ENCODE data around the gene DCXR. TPM values are rescaled to one million over a fixed set of nuclear protein-coding genes. Genes with fewer than 3 reads are reported as not detected.

The DCXR gene
- total and polyA plus RNA-seq, 2 of the 13 experiments (the other 11 are each of a cell fraction or from before 2014, with no cell fraction given) = 287 to 311 TPM

DNA sequence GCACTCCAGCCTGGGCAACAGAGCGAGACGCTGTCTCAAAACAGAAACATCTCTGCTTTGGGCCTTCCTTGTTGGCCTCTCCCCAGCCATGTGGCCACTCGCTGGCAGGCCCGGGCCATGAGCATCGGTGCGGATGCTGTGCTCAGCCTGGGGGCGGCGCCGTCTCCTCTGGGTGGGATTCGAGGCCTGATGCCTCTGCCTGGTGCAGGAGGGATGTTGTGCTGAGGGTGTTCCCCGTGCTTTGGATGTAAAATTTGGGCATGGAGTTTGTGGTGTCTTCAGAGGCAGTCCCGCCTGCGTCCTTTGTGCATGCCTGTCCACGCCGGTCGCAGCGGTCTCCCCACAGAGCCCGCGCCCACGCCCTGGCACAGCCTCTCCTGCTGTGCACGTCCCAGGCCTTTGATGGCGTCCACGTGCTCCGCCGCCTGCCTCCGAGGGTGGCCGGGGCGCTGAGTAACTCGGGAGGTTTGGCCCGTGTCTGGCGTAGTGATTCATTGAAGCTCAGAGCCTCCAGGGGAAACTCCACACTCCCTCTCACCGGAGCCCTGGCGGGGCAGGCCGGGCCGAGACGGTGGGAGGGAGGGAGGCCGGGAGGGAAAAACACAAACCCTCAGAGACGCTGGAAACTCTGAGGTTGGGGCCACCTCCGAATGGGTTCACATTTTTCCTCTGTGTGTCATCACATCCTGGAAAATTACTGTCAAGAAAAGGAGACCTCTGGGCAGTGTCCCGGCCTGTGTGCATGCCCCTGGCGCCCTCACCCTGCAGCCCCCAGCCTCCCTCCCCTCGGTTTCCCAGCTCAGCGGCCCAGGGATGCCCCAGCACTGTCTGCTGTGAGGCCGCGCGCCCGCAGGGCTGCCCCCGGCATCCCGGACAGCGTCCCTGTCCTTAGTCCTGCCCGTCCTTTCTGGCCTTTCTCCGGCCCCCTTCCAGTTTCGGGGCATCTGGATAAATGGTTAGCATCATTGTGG, 33.8 kb downstream of the DCXR start (continued):
- TF ChIP-seq, protein P1, sequence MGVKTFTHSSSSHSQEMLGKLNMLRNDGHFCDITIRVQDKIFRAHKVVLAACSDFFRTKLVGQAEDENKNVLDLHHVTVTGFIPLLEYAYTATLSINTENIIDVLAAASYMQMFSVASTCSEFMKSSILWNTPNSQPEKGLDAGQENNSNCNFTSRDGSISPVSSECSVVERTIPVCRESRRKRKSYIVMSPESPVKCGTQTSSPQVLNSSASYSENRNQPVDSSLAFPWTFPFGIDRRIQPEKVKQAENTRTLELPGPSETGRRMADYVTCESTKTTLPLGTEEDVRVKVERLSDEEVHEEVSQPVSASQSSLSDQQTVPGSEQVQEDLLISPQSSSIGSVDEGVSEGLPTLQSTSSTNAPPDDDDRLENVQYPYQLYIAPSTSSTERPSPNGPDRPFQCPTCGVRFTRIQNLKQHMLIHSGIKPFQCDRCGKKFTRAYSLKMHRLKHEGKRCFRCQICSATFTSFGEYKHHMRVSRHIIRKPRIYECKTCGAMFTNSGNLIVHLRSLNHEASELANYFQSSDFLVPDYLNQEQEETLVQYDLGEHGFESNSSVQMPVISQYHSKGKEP (CRISPR knock-in tag; IDR thresholded peaks at IDR 0.05) = no peak
- TF ChIP-seq ZNF232 (CRISPR knock-in tag; IDR thresholded peaks at IDR 0.05; ENCODE audit: borderline replicate concordance) (no peak), ZNF546 (CRISPR knock-in tag; conservative IDR thresholded peaks at IDR 0.05) (0 out of 2 replicates have a peak, but pooled peaks have one; percentile 73), ZMYM4 (CRISPR knock-in tag; IDR thresholded peaks at IDR 0.05) (no peak), ZNF780A (CRISPR knock-in tag; IDR thresholded peaks at IDR 0.05) (no peak), HMG20A (CRISPR knock-in tag; IDR thresholded peaks at IDR 0.05; ENCODE audit: borderline replicate concordance) (peak; percentile 41; the same call in 1 of the 2 replicates), ZIK1 (CRISPR knock-in tag; IDR thresholded peaks at IDR 0.05; ENCODE audit: borderline replicate concordance, low read depth) (peak; percentile 67), ZNF563 (CRISPR knock-in tag; IDR thresholded peaks at IDR 0.05) (no peak), NCOA5 (CRISPR knock-in tag; IDR thresholded peaks at IDR 0.05) (no peak), ETV5 (CRISPR knock-in tag; IDR thresholded peaks at IDR 0.05; ENCODE audit: borderline replicate concordance) (peak; percentile 70; the same call in 1 of the 2 replicates), RNF2 (conservative IDR thresholded peaks at IDR 0.05; ENCODE audit: low read depth) (peak; percentile 78; the same call in 1 of the 2 replicates), SMC3 (IDR thresholded peaks at IDR 0.05; ENCODE audit: low read length) (no peak; the same call in 1 of the 2 replicates), DMAP1 (CRISPR knock-in tag; IDR thresholded peaks at IDR 0.05) (peak; percentile 56; the same call in 1 of the 2 replicates), ZNF326 (CRISPR knock-in tag; IDR thresholded peaks at IDR 0.05; ENCODE audit: borderline replicate concordance) (peak; percentile 54), ZNF878 (CRISPR knock-in tag; IDR thresholded peaks at IDR 0.05) (peak; percentile 84), ZNF775 (CRISPR knock-in tag; IDR thresholded peaks at IDR 0.05; ENCODE audit: borderline replicate concordance) (no peak), ATF7-NPFF (CRISPR knock-in tag; IDR thresholded peaks at IDR 0.05; ENCODE audit: low read depth) (peak; percentile 63; the same call in 1 of the 2 replicates)
- TF ChIP-seq, protein P2, sequence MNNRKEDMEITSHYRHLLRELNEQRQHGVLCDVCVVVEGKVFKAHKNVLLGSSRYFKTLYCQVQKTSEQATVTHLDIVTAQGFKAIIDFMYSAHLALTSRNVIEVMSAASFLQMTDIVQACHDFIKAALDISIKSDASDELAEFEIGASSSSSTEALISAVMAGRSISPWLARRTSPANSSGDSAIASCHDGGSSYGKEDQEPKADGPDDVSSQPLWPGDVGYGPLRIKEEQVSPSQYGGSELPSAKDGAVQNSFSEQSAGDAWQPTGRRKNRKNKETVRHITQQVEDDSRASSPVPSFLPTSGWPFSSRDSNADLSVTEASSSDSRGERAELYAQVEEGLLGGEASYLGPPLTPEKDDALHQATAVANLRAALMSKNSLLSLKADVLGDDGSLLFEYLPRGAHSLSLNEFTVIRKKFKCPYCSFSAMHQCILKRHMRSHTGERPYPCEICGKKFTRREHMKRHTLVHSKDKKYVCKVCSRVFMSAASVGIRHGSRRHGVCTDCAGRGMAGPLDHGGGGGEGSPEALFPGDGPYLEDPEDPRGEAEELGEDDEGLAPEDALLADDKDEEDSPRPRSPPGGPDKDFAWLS (CRISPR knock-in tag; IDR thresholded peaks at IDR 0.05; ENCODE audit: borderline replicate concordance) = no peak; the same call in none of the 2 replicates
- TF ChIP-seq, protein P3, sequence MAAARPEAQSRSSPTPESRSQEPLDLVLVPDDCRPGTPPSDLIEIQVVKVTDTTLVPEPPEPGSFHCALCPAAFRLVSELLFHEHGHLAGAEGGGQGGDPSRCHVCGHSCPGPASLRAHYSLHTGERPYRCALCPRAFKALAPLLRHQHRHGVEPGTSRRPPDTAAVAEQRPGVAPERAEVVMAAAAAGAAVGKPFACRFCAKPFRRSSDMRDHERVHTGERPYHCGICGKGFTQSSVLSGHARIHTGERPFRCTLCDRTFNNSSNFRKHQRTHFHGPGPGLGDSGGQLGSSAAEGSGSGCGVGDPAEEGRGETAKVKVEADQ (CRISPR knock-in tag; IDR thresholded peaks at IDR 0.05; ENCODE audit: borderline replicate concordance) = peak; percentile 71
- TF ChIP-seq, protein P4, sequence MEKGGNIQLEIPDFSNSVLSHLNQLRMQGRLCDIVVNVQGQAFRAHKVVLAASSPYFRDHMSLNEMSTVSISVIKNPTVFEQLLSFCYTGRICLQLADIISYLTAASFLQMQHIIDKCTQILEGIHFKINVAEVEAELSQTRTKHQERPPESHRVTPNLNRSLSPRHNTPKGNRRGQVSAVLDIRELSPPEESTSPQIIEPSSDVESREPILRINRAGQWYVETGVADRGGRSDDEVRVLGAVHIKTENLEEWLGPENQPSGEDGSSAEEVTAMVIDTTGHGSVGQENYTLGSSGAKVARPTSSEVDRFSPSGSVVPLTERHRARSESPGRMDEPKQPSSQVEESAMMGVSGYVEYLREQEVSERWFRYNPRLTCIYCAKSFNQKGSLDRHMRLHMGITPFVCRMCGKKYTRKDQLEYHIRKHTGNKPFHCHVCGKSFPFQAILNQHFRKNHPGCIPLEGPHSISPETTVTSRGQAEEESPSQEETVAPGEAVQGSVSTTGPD (CRISPR knock-in tag; IDR thresholded peaks at IDR 0.05) = no peak
- TF ChIP-seq, protein P5, sequence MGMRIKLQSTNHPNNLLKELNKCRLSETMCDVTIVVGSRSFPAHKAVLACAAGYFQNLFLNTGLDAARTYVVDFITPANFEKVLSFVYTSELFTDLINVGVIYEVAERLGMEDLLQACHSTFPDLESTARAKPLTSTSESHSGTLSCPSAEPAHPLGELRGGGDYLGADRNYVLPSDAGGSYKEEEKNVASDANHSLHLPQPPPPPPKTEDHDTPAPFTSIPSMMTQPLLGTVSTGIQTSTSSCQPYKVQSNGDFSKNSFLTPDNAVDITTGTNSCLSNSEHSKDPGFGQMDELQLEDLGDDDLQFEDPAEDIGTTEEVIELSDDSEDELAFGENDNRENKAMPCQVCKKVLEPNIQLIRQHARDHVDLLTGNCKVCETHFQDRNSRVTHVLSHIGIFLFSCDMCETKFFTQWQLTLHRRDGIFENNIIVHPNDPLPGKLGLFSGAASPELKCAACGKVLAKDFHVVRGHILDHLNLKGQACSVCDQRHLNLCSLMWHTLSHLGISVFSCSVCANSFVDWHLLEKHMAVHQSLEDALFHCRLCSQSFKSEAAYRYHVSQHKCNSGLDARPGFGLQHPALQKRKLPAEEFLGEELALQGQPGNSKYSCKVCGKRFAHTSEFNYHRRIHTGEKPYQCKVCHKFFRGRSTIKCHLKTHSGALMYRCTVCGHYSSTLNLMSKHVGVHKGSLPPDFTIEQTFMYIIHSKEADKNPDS (CRISPR knock-in tag; IDR thresholded peaks at IDR 0.05) = no peak
